GM12801 (cell line): ENCODE results near the gene KRTAP9-4.

Source experiments
- CTCF ChIP-seq: IDR thresholded peaks from one replicate; pipeline ENCODE4 v1.5.1; 2011; ENCODE audit warnings: control low read depth; ENCODE audit not compliant: insufficient read length; ENCODE audit errors: extremely low read depth

KRTAP9-4 gene

GRCh38 chr17:41256291-41256685 lies 6.8 kb downstream of the KRTAP9-4 start:
- no peak for TF ChIP-seq CTCF

DNA sequence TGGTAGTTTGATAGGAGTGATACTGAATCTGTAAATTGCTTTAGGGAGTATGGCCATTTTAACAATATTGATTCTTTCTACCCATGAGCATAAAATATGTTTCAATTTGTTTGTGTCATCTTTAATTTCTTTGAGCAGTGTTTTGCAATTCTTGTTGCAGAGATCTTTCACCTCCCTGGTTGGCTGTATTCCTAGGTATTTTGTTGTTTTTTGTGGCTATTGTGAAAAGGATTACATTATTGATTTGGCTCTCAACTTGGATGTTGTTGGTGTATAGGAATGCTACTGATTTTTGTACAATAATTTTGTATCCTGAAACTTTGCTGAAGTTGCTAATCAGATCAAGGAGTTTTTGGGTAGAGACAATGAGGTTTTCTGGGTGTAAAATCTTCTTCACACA lies 8.9 kb downstream of the KRTAP9-4 start:
- no peak for TF ChIP-seq CTCF

- TF ChIP-seq CTCF = no peak
These were observed 13.7 kb downstream of the KRTAP9-4 start for GRCh38 chr17:41263212-41263611.

DNA sequence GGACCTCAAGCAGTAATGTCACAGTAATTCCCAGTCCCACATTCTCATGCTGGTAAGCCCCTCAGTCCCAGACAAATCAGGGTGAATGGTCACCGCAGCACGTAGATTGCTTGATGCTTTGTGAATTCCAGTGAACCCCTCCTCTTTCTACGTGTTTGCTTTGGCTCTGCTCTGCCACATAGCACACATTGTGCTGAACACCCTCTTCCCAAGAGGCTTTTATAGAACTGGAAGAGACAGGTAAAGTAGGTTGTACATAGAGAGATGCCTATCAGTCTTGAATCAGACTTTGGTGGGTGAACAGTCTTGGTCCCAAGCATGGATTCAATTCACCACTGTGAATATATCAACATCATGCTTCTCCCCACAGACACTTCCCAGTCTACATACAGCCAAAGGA lies 15.1 kb downstream of the KRTAP9-4 start:
- TF ChIP-seq CTCF = no peak

- TF ChIP-seq CTCF = no peak
These were observed 15.6 kb downstream of the KRTAP9-4 start, which contains the start of gene KRTAP9-6 for GRCh38 chr17:41265078-41265477. Gene KRTAP9-6 (plus strand): TSS chr17:41265378. CDS start chr17:41265378, 0 bp downstream.

GRCh38 chr17:41267711-41268110 lies 18.2 kb downstream of the KRTAP9-4 start:
- TF ChIP-seq CTCF = no peak

DNA sequence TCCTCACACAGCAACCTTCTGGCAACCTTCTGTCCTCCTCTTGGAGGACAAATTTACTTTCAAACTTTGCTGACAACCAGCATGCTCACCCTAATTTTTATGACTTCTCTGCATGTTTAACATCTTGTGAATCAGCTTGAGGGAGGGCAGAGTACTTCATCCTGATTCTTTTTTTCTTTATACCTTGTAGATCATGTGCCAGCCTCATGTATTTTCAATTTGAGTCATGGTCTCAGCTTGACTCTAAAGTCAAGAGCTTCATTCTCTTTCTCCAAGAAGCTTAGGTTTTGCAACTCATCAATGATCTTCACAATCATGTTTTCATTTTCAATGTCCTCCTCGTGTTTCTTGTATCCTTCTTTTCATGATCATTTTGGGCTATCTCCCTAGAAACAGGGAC lies 22.4 kb downstream of the KRTAP9-4 start:
- TF ChIP-seq CTCF = no peak
